Measurements from ENCODE around the gene MYMX. TPM values are rescaled to one million over a fixed set of nuclear protein-coding genes. Genes with fewer than 3 reads are reported as not detected.

Gene MYMX
- total and polyA plus RNA-seq, 2 of the 13 experiments (the other 11 are each of a cell fraction or from before 2014, with no cell fraction given) = not detected

GRCh38 chr6:44192428-44193041 is 24.2 kb upstream of the MYMX start:
- Histone ChIP-seq H3K9ac (ENCODE audit: insufficient read depth, low read depth, low read length) (peak overlapping the region; percentile 45), H2AFZ (ENCODE audit: low read length) (peak overlapping the region; percentile 98), H3K27me3 (ENCODE audit: control insufficient read depth in 1 of 2, insufficient read depth in 2 of 2, low read length in 2 of 2) (peaks cover 0 to 5% of the 10 kb centered on the region in 2 experiments; a peak in 2 of 5 replicates), H4K20me1 (ENCODE audit: insufficient read depth, low read length) (no peaks in the 10 kb centered on the region), H3K27ac (ENCODE audit: extremely low read length, insufficient read depth, low read length) (no peak overlapping the region), H3K79me2 (ENCODE audit: insufficient read depth, low read length) (no peaks in the 10 kb centered on the region), H3K4me3 (replicated peaks in 1 of 3; ENCODE audit: insufficient read depth in 1 of 3, low read depth in 2 of 3, low read length in 3 of 3) (peak overlapping the region; percentile 44 to 70 (median 63)), H3K9me3 (ENCODE audit: low read length) (no peaks in the 10 kb centered on the region), H3K4me2 (ENCODE audit: low read depth, low read length) (peak overlapping the region; percentile 98), H3K4me1 (ENCODE audit: insufficient read depth, low read length) (peaks cover 58% of the 10 kb centered on the region), H3K36me3 (replicated peaks in 1 of 2; ENCODE audit: control insufficient read depth in 1 of 2, insufficient read depth in 2 of 2, low read length in 2 of 2) (no peaks in the 10 kb centered on the region)
- ChIA-PET POLR2A (interaction anchor here (0.7 to 2.3 kb wide), 22 partner anchors 8 to 563 kb away, joined by 3 to 15 read pairs (median 4); partner anchors contain the start of genes GTPBP2, HSP90AB1, MYMX and SLC29A1), CTCF (ENCODE audit: low intra/inter-chr PET ratio, low total read pairs) (no interaction called here)
- under 1% methylated on average over 10 of the region's 10 CpGs for WGBS (ENCODE audit: low lambda C conversion rate)
- BruUV-seq (replicated peaks) = no TSS peak
- in situ Hi-C loops (cut with HindIII; ENCODE audit: extremely low pct_ligation_motif_present, low pct_unique_long_range_greater_than_20kb) (no loop called here), intact Hi-C loops (cut with micrococcal nuclease; ENCODE audit: unreplicated experiment) (no loop called here)
- ATAC-seq = peak; percentile 82
- peak; percentile 58 for FAIRE-seq
- no peak for DNase-seq (ENCODE audit: low spot score)
- TF ChIP-seq, protein P1, sequence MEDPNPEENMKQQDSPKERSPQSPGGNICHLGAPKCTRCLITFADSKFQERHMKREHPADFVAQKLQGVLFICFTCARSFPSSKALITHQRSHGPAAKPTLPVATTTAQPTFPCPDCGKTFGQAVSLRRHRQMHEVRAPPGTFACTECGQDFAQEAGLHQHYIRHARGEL (CRISPR knock-in tag; IDR thresholded peaks at IDR 0.05) = no peak
- TF ChIP-seq ZNF766 (CRISPR knock-in tag; IDR thresholded peaks at IDR 0.05; ENCODE audit: borderline replicate concordance) (no peak), ZNF264 (CRISPR knock-in tag; IDR thresholded peaks at IDR 0.05) (no peak), MED1 (CRISPR knock-in tag; IDR thresholded peaks at IDR 0.05) (no peak), ZNF710 (CRISPR knock-in tag; IDR thresholded peaks at IDR 0.05; ENCODE audit: borderline replicate concordance) (peak; percentile 57; the same call in 1 of the 2 replicates), ZNF652 (CRISPR knock-in tag; IDR thresholded peaks at IDR 0.05; ENCODE audit: borderline replicate concordance, low read depth) (no peak), PRDM10 (CRISPR knock-in tag; IDR thresholded peaks at IDR 0.05; ENCODE audit: low read depth) (peak; percentile 19; the same call in 1 of the 2 replicates), SMYD3 (CRISPR knock-in tag; IDR thresholded peaks at IDR 0.05) (no peak), ISX (CRISPR knock-in tag; conservative IDR thresholded peaks at IDR 0.05) (no peak), ZMYM3 (CRISPR knock-in tag; IDR thresholded peaks at IDR 0.05) (no peak), ZNF580 (CRISPR knock-in tag; IDR thresholded peaks at IDR 0.05; ENCODE audit: borderline replicate concordance, low read depth) (peak; percentile 56; the same call in 1 of the 2 replicates), ZFP37 (CRISPR knock-in tag; IDR thresholded peaks at IDR 0.05; ENCODE audit: borderline replicate concordance) (no peak), KMT2A (CRISPR knock-in tag; IDR thresholded peaks at IDR 0.05) (no peak)
- TF ChIP-seq, protein P2, sequence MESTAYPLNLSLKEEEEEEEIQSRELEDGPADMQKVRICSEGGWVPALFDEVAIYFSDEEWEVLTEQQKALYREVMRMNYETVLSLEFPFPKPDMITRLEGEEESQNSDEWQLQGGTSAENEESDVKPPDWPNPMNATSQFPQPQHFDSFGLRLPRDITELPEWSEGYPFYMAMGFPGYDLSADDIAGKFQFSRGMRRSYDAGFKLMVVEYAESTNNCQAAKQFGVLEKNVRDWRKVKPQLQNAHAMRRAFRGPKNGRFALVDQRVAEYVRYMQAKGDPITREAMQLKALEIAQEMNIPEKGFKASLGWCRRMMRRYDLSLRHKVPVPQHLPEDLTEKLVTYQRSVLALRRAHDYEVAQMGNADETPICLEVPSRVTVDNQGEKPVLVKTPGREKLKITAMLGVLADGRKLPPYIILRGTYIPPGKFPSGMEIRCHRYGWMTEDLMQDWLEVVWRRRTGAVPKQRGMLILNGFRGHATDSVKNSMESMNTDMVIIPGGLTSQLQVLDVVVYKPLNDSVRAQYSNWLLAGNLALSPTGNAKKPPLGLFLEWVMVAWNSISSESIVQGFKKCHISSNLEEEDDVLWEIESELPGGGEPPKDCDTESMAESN (CRISPR knock-in tag; conservative IDR thresholded peaks at IDR 0.05) = no peak
- TF ChIP-seq, protein P3, sequence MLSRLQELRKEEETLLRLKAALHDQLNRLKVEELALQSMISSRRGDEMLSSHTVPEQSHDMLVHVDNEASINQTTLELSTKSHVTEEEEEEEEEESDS (CRISPR knock-in tag; IDR thresholded peaks at IDR 0.05; ENCODE audit: borderline replicate concordance) = no peak
